ENCODE measurements around the gene ZNF710. TPM values are rescaled to one million over a fixed set of nuclear protein-coding genes. Genes with fewer than 3 reads are reported as not detected.

ZNF710 gene
- total and polyA plus RNA-seq, 2 of the 8 experiments (the other 6 are each of a cell fraction or from before 2014, with no cell fraction given): 10.5 to 24.0 TPM

GRCh38 chr15:89975482-89976245 lies 25.5 kb upstream of the ZNF710 start:
- WGBS, 2 experiments (ENCODE audit: extremely low coverage in 1 of 2, insufficient coverage in 1 of 2, insufficient read length in 1 of 2, insufficient replicate concordance in 2 of 2, low coverage in 1 of 2, low lambda C conversion rate in 2 of 2, missing lambda C conversion rate in 1 of 2): 91% methylated on average over 8 of the region's 8 CpGs; no CpG with 5 or more reads in 1 of the 2 experiments
- H2BK15ac ChIP-seq (ENCODE audit: low read length): no peak overlapping the region
- H2BK5ac ChIP-seq (ENCODE audit: low read depth, low read length): no peak overlapping the region
- POLR2A ChIA-PET (ENCODE audit: partially characterized antibody): interaction anchor here (1.2 to 1.4 kb wide), 3 partner anchors 21 to 25 kb away, joined by 3 to 4 read pairs (median 3); partner anchors contain the start of gene ZNF710
- H3K9me3 ChIP-seq (ENCODE audit: insufficient read depth in 2 of 2, low read depth in 1 of 2, low read length in 1 of 2): peaks cover 8 to 15% of the 10 kb centered on the region in 2 experiments; a peak in 2 of 4 replicates
- no peaks in the 10 kb centered on the region for H4K20me1 ChIP-seq (replicated peaks in 1 of 2; ENCODE audit: control insufficient read depth in 1 of 2, insufficient read depth in 2 of 2, low read length in 2 of 2)
- no peak overlapping the region for H2AFZ ChIP-seq (ENCODE audit: low read length)
- no peak overlapping the region for H2BK120ac ChIP-seq (replicated peaks; ENCODE audit: low read depth, low read length)
- no peak overlapping the region for H3K14ac ChIP-seq (ENCODE audit: insufficient read length)
- no peak overlapping the region; the same call in 1 of the 2 replicates for H4K8ac ChIP-seq (ENCODE audit: extremely low read depth, insufficient read depth, low read length)
- H3K27ac ChIP-seq (ENCODE audit: low read depth, low read length): no peak overlapping the region
- no peak overlapping the region for H3K9ac ChIP-seq (replicated peaks in 1 of 4; ENCODE audit: extremely low read depth in 1 of 4, low read depth in 3 of 4, low read length in 3 of 4)
- DNase-seq (ENCODE audit: low read depth in 1 of 2, low spot score in 2 of 2) (no peak), FAIRE-seq (no peak)
- H3K4ac ChIP-seq (replicated peaks; ENCODE audit: insufficient read length, low read depth, low read length): no peak overlapping the region
- no peak overlapping the region for H3K56ac ChIP-seq (replicated peaks; ENCODE audit: insufficient read length, low read depth, low read length)
- H3K79me2 ChIP-seq (ENCODE audit: control insufficient read depth in 1 of 2, insufficient read depth in 2 of 2, low read length in 2 of 2): no peaks in the 10 kb centered on the region
- no peaks in the 10 kb centered on the region for H3K79me1 ChIP-seq (ENCODE audit: low read depth, low read length)
- no peak overlapping the region for H3K23ac ChIP-seq (ENCODE audit: insufficient read length)
- peaks cover 0 to 3% (median 0%) of the 10 kb centered on the region in 4 experiments; a peak in 1 of 7 replicates for H3K4me1 ChIP-seq (replicated peaks in 1 of 4; ENCODE audit: control insufficient read depth in 3 of 4, insufficient read depth in 4 of 4, low read length in 3 of 4)
- no peak overlapping the region for H3K4me3 ChIP-seq (ENCODE audit: extremely low read depth in 1 of 4, insufficient read depth in 2 of 4, low read depth in 3 of 4, low read length in 4 of 4)
- no peaks in the 10 kb centered on the region; the same call in 1 of the 2 replicates for H3K23me2 ChIP-seq (ENCODE audit: low read depth, low read length)
- H2BK12ac ChIP-seq (ENCODE audit: low read depth, low read length): no peak overlapping the region
- no peaks in the 10 kb centered on the region for H3K36me3 ChIP-seq (ENCODE audit: control insufficient read depth in 2 of 4, insufficient read depth in 4 of 4, low read length in 3 of 4)
- TF ChIP-seq MAFK (IDR thresholded peaks at IDR 0.05; ENCODE audit: low read depth, low read length) (no peak), YY1 (IDR thresholded peaks at IDR 0.05; ENCODE audit: low read depth, low read length) (no peak), ASH2L (IDR thresholded peaks at IDR 0.05; ENCODE audit: low read length) (no peak), SIN3A (conservative IDR thresholded peaks at IDR 0.05 in 1 of 2, IDR thresholded peaks at IDR 0.05 in 1 of 2; ENCODE audit: low read depth in 1 of 2, low read length in 2 of 2) (no peak), PHF8 (conservative IDR thresholded peaks at IDR 0.05; ENCODE audit: low read depth, low read length) (no peak), EGR1 (IDR thresholded peaks at IDR 0.05; ENCODE audit: borderline replicate concordance, low read depth, low read length) (no peak), SAP30 (IDR thresholded peaks at IDR 0.05; ENCODE audit: insufficient read depth, insufficient replicate concordance, low read length) (no peak), SP4 (IDR thresholded peaks at IDR 0.05; ENCODE audit: low read length) (no peak), TEAD4 (IDR thresholded peaks at IDR 0.05; ENCODE audit: low read depth, low read length) (no peak), POU5F1 (IDR thresholded peaks at IDR 0.05; ENCODE audit: low read depth, low read length) (no peak), FOSL1 (IDR thresholded peaks at IDR 0.05; ENCODE audit: insufficient read depth, low read depth, low read length) (no peak)
- H4K91ac ChIP-seq (replicated peaks; ENCODE audit: insufficient read length, low read length): no peak overlapping the region
- no peak overlapping the region for H3K18ac ChIP-seq (ENCODE audit: extremely low read depth, low read length)
- H3K4me2 ChIP-seq (ENCODE audit: insufficient read depth in 1 of 2, low read depth in 2 of 2, low read length in 2 of 2): no peak overlapping the region
- H3K27me3 ChIP-seq (replicated peaks in 1 of 4; ENCODE audit: control insufficient read depth in 3 of 4, extremely low read depth in 1 of 4, insufficient read depth in 3 of 4, low read length in 3 of 4): peaks cover 5 to 11% (median 8%) of the 10 kb centered on the region in 4 experiments
- H4K5ac ChIP-seq (ENCODE audit: insufficient read length, low read depth, low read length): no peak overlapping the region
- CTCF ChIA-PET (ENCODE audit: partially characterized antibody): interaction anchor here (0.7 to 2.2 kb wide), 7 partner anchors 13 to 256 kb away, joined by 3 to 7 read pairs (median 3); partner anchors contain the start of gene ARPIN
- no peak overlapping the region for H2BK20ac ChIP-seq (ENCODE audit: low read length)
- no peak overlapping the region for H2AK5ac ChIP-seq (ENCODE audit: low read depth, low read length)

Data from H1 (cell line).